ENCODE data around the gene C3. TPM values are rescaled to one million over a fixed set of nuclear protein-coding genes. Genes with fewer than 3 reads are reported as not detected.

The C3 gene
- total and polyA plus RNA-seq, 2 of the 13 experiments (the other 11 are each of a cell fraction or from before 2014, with no cell fraction given): 1,455 to 6,272 TPM

- TF ChIP-seq DRAP1 (CRISPR knock-in tag; IDR thresholded peaks at IDR 0.05): peak; percentile 56; the same call in 1 of the 2 replicates
- TF ChIP-seq ZFAT (CRISPR knock-in tag; conservative IDR thresholded peaks at IDR 0.05): no peak
- TF ChIP-seq NFAT5 (CRISPR knock-in tag; IDR thresholded peaks at IDR 0.05): no peak
- no peak for TF ChIP-seq ZBTB14 (CRISPR knock-in tag; IDR thresholded peaks at IDR 0.05)
- TF ChIP-seq FLYWCH1 (CRISPR knock-in tag; IDR thresholded peaks at IDR 0.05): no peak
- 0 out of 2 replicates have a peak, but pooled peaks have one; percentile 29 for TF ChIP-seq ZFX (CRISPR knock-in tag; IDR thresholded peaks at IDR 0.05; ENCODE audit: low read depth)
- no peak for TF ChIP-seq KDM4B (CRISPR knock-in tag; IDR thresholded peaks at IDR 0.05)
- TF ChIP-seq ZSCAN9 (CRISPR knock-in tag; IDR thresholded peaks at IDR 0.05; ENCODE audit: borderline replicate concordance): peak; percentile 61; the same call in 1 of the 2 replicates
- TF ChIP-seq MAFF (IDR thresholded peaks at IDR 0.05; ENCODE audit: low read depth, low read length): no peak
- peak; percentile 77 for TF ChIP-seq HOXA3 (CRISPR knock-in tag; IDR thresholded peaks at IDR 0.05)
- peak; percentile 75 for TF ChIP-seq KAT8 (CRISPR knock-in tag; IDR thresholded peaks at IDR 0.05)
- TF ChIP-seq SRF (IDR thresholded peaks at IDR 0.05; ENCODE audit: low read depth, low read length): no peak
- TF ChIP-seq ZNF296 (CRISPR knock-in tag; conservative IDR thresholded peaks at IDR 0.05): no peak
- no peak for TF ChIP-seq ZNF775 (CRISPR knock-in tag; IDR thresholded peaks at IDR 0.05; ENCODE audit: borderline replicate concordance)
- no peak for TF ChIP-seq ZNF264 (CRISPR knock-in tag; IDR thresholded peaks at IDR 0.05)
- peak; percentile 91 for TF ChIP-seq PATZ1 (CRISPR knock-in tag; IDR thresholded peaks at IDR 0.05)
- TF ChIP-seq ZBTB2 (CRISPR knock-in tag; IDR thresholded peaks at IDR 0.05; ENCODE audit: low read depth): no peak
- TF ChIP-seq ZNF883 (CRISPR knock-in tag; IDR thresholded peaks at IDR 0.05; ENCODE audit: not compliant biosample characterization): no peak
- TF ChIP-seq SOX5 (CRISPR knock-in tag; IDR thresholded peaks at IDR 0.05; ENCODE audit: borderline replicate concordance): peak; percentile 75; the same call in 1 of the 2 replicates
- TF ChIP-seq ZNF274 (CRISPR knock-in tag; IDR thresholded peaks at IDR 0.05): no peak
Measured at GRCh38 chr19:6723108-6723618, 2.7 kb upstream of the C3 start (continued).
